ENCODE results near the gene CEP192.

The CEP192 gene

DNA sequence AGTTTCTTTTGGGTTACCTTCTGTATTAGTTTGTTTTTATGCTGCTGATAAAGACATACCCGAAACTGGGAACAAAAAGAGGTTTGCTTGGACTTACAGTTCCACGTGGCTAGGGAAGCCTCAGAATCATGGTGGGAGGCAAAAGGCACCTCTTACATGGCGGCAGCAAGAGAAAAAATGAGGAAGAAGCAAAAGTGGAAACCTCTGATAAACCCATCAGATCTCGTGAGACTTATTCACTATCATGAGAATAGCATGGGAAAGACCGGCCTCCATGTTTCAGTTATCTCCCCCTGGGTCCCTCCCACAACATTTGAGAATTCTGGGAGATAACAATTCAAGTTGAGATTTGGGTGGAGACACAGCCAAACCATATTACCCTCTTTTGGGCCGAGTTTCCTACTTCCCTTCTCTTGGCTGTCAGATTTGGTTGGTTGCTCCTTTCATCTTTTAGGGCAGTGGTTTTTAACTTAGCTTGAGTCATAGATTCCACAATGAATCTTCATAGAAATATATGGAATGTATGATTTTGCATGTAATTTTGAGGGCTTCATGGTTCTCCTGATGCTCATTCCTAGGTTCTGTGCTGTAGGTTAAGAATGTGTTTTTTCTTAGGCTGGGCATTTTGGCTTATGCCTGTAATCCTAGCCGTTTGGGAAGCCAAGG, 44.2 kb downstream of the CEP192 start:
- H3K9me3 ChIP-seq, result no peaks in the 10 kb centered on the region
- peaks cover 51% of the 10 kb centered on the region for H3K36me3 ChIP-seq
- no peak overlapping the region for H3K4me3 ChIP-seq (ENCODE audit: low read depth in 1 of 2, low read length in 1 of 2)
- no peak overlapping the region for H3K27ac ChIP-seq
- no peaks in the 10 kb centered on the region for H3K27me3 ChIP-seq
- peaks cover 5 to 7% of the 10 kb centered on the region in 2 experiments for H3K4me1 ChIP-seq (ENCODE audit: control insufficient read depth in 1 of 2, insufficient read depth in 1 of 2, low read depth in 1 of 2, low read length in 1 of 2)
- TF ChIP-seq, protein P1, sequence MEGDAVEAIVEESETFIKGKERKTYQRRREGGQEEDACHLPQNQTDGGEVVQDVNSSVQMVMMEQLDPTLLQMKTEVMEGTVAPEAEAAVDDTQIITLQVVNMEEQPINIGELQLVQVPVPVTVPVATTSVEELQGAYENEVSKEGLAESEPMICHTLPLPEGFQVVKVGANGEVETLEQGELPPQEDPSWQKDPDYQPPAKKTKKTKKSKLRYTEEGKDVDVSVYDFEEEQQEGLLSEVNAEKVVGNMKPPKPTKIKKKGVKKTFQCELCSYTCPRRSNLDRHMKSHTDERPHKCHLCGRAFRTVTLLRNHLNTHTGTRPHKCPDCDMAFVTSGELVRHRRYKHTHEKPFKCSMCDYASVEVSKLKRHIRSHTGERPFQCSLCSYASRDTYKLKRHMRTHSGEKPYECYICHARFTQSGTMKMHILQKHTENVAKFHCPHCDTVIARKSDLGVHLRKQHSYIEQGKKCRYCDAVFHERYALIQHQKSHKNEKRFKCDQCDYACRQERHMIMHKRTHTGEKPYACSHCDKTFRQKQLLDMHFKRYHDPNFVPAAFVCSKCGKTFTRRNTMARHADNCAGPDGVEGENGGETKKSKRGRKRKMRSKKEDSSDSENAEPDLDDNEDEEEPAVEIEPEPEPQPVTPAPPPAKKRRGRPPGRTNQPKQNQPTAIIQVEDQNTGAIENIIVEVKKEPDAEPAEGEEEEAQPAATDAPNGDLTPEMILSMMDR (IDR thresholded peaks at IDR 0.05), result no peak

DNA sequence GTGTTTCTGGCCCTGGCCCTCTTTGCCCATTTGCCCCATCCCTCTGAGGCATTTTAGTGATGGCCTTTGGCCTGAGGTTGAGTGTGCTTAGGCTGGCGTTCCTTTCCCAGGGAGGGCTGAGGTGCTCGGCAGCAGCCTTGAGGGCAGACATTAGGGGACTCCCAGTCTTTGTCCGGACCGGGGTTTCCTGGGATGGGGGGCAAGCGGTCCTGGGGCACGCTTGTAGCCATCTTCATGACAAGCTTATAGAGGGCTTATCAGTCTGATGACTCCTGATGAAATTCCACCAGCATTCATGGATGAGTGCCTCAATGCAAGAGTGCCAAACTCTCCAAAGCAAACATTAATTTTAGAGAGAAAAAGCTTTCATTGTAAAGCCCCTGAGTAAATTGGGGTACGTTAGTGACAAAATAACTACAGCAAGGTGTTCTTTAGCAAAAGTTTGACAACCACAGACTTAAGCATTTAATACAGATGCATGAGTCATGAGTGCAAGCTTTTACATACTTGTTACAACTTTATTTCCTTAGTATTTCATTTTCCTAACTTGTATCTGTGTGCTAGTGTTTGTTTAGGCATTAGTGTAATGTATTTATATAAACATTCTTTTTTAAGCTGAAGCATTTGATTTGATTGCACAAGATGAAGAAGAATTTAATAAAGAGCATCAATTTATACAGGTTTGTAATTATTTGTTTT, 45.6 kb downstream of the CEP192 start:
- H3K9me3 ChIP-seq, result no peaks in the 10 kb centered on the region
- peaks cover 43% of the 10 kb centered on the region for H3K36me3 ChIP-seq
- no peak overlapping the region for H3K27ac ChIP-seq
- H3K27me3 ChIP-seq, result no peaks in the 10 kb centered on the region
- H3K4me1 ChIP-seq (ENCODE audit: control insufficient read depth in 1 of 2, insufficient read depth in 1 of 2, low read depth in 1 of 2, low read length in 1 of 2), result peaks cover 5 to 7% of the 10 kb centered on the region in 2 experiments
- TF ChIP-seq, protein P1 (IDR thresholded peaks at IDR 0.05), result no peak
- no peak overlapping the region for H3K4me3 ChIP-seq (ENCODE audit: low read depth in 1 of 2, low read length in 1 of 2)

DNA sequence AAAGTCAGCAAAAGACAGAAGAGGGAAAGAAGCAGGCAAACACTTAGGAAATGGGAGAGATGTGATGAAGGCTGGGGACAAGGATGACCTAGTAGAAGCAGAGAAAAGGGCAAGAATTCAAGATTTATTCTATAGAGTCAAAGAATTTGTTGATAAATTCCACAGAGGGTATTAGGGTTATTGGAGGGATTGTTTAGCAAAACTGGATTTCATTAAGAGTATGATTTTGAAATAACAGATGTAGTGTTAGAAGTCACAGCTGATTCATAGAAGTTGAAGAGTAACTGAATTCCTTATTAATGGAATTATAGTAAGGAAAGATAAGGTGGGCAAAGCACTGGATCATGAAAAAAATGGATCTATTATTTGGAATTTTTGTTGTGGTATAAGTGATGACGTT, 48.6 kb downstream of the CEP192 start:
- TF ChIP-seq, protein P1 (IDR thresholded peaks at IDR 0.05), result no peak
- peaks cover 5 to 7% of the 10 kb centered on the region in 2 experiments for H3K4me1 ChIP-seq (ENCODE audit: control insufficient read depth in 1 of 2, insufficient read depth in 1 of 2, low read depth in 1 of 2, low read length in 1 of 2)
- peaks cover 45% of the 10 kb centered on the region for H3K36me3 ChIP-seq
- H3K4me3 ChIP-seq (ENCODE audit: low read depth in 1 of 2, low read length in 1 of 2), result no peak overlapping the region
- no peak overlapping the region for H3K27ac ChIP-seq
- no peaks in the 10 kb centered on the region for H3K9me3 ChIP-seq
- H3K27me3 ChIP-seq, result no peaks in the 10 kb centered on the region

DNA sequence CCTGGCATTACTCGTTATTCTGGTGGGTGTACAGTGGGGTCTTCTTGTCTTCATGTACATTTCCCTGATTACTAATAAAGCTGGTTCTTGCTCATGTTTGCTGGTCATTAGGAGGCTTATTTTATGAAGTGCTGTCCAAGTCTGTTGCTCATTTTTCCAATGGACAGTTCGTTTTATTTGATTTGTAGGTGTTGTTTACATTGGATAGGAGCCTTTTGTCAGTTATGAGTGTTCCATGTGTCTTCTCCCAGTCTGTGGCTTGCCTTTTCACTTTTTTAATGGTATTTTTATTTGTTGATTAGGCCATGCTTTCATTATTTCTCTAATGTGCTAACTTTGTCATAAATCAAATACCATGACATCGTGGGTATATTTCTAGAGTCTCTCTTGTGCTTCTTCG, 51.9 kb downstream of the CEP192 start:
- Histone ChIP-seq H3K27ac (no peak overlapping the region), H3K4me1 (ENCODE audit: control insufficient read depth in 1 of 2, insufficient read depth in 1 of 2, low read depth in 1 of 2, low read length in 1 of 2) (peaks cover 7 to 10% of the 10 kb centered on the region in 2 experiments), H3K36me3 (peaks cover 31% of the 10 kb centered on the region), H3K4me3 (ENCODE audit: low read depth in 1 of 2, low read length in 1 of 2) (no peak overlapping the region), H3K9me3 (no peaks in the 10 kb centered on the region), H3K27me3 (no peaks in the 10 kb centered on the region)
- TF ChIP-seq, protein P1 (IDR thresholded peaks at IDR 0.05), result no peak

DNA sequence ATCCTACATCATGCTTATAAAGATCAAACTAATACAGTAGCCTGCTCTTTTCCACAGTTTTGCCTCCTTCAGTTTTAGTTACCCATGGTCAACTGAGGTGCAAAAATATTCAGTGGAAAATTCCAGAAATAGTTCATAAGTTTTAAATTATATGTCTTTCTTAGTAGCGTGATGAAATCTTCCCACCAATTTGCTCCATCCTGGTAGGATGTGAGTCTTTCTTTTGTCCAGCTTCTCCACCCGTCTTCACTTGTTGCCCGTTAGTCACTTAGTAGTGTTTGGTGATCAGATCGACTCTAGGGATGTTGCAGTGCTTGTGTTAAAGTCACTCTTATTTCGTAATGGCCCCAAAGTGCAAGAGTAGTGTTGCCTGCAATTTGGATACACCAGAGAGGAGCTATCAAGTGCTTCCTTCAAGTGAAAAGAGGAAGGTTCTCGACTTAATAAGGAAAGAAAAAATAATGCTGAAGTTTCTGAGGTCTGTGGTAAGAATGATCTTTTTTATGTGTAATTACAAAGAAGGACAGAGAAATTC, 57.0 kb downstream of the CEP192 start:
- Histone ChIP-seq H3K4me1 (ENCODE audit: control insufficient read depth in 1 of 2, insufficient read depth in 1 of 2, low read depth in 1 of 2, low read length in 1 of 2) (peaks cover 20 to 21% of the 10 kb centered on the region in 2 experiments), H3K9me3 (no peaks in the 10 kb centered on the region), H3K27ac (peak overlapping the region; percentile 70), H3K27me3 (no peaks in the 10 kb centered on the region), H3K36me3 (peaks cover 33% of the 10 kb centered on the region), H3K4me3 (ENCODE audit: low read depth in 1 of 2, low read length in 1 of 2) (no peak overlapping the region)
- TF ChIP-seq, protein P1 (IDR thresholded peaks at IDR 0.05), result no peak
